Activated CD4-positive, alpha-beta memory T cell treated with anti-CD3 and anti-CD28 coated beads, Interleukin-2, amount 10 ng/mL, durations not matched to agents 7 days and 5 days (primary cell): ENCODE measurements around the gene GLI1. TPM values are rescaled to one million over a fixed set of nuclear protein-coding genes. Genes with fewer than 3 reads are reported as not detected.
"Not testable (repeated sequence)": the region's sequence is repeated elsewhere in the genome, so short reads cannot be mapped to it uniquely, and the experiment has no call there.

Experiments
- CTCF ChIA-PET: fragments of 350-600 bp; sonication (Branson Sonifier 250); formaldehyde crosslinking; loops from one replicate; lab custom pipeline; 2021; ENCODE audit warnings: antibody characterized with exemption, inconsistent platforms; lab: Charles Lee
- POLR2A ChIA-PET: fragments of 350-600 bp; sonication (Branson Sonifier 250); formaldehyde crosslinking; loops from one replicate; lab custom pipeline; 2021; ENCODE audit warnings: antibody characterized with exemption; lab: Charles Lee
- DNase-seq: peaks from one replicate; pipeline ENCODE4 v3.0.0-alpha.2; 2020
- H3K27ac Mint-ChIP-seq: one replicate; pipeline ENCODE4 v1.8.0; 2021; ENCODE audit warnings: mild to moderate bottlenecking, mixed read lengths
- H3K27me3 Mint-ChIP-seq: one replicate; pipeline ENCODE4 v1.8.0; 2021; ENCODE audit warnings: mixed read lengths
- H3K36me3 Mint-ChIP-seq: one replicate; pipeline ENCODE4 v1.8.0; 2021; ENCODE audit warnings: low read depth, mixed read lengths
- H3K4me1 Mint-ChIP-seq: one replicate; pipeline ENCODE4 v1.8.0; 2021; ENCODE audit warnings: mixed read lengths
- H3K4me3 Mint-ChIP-seq: one replicate; pipeline ENCODE4 v1.8.0; 2021; ENCODE audit warnings: mild to moderate bottlenecking, mixed read lengths
- H3K9me3 Mint-ChIP-seq: one replicate; pipeline ENCODE4 v1.8.0; 2021; ENCODE audit warnings: mixed read lengths
- total RNA-seq, 2 experiments: library from RNA; stranded (reverse); gene quantifications; one replicate each; pipeline ENCODE4 v1.2.3, GENCODE V29; 2021

The GLI1 gene
- total RNA-seq, 2 experiments from 2014 or later = 0.30 to 0.48 TPM

DNA sequence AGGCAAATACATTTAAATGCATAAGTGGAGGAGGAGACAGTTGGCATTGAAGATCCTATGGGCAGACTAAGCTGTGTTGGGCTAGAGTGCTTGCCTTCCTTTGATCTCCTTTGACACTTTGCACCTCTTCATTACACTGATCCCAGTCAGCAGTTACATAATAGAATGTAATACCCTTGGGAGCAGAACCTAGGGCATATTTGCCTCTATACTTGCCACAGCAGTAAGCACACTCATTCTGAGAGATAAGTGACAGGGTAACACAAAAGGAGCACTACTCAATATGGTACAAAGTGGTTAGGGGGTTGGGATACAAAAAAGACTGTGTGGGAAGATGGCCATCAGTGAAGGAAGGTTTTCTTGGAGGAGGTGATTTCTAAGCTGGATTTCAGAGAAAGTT is 37.2 kb downstream of the GLI1 start:
- Mint-ChIP-seq H3K4me3 (no peak overlapping the region), H3K36me3 (peaks cover 73% of the 10 kb centered on the region), H3K27me3 (no peaks in the 10 kb centered on the region), H3K9me3 (no peaks in the 10 kb centered on the region), H3K4me1 (peaks cover 7% of the 10 kb centered on the region), H3K27ac (no peak overlapping the region)
- POLR2A ChIA-PET = interaction anchor here (1.0 to 1.4 kb wide), 3 partner anchors 20 to 50 kb away, joined by 4 to 7 read pairs (median 5); partner anchors contain the start of genes DCTN2 and DDIT3
- DNase-seq = no peak
- CTCF ChIA-PET = interaction anchor here (0.7 to 1.0 kb wide), 2 partner anchors 20 to 38 kb away, joined by 3 read pairs; no protein-coding TSS in a partner anchor

GRCh38 chr12:57497223-57498131 is 37.9 kb downstream of the GLI1 start:
- H3K27ac Mint-ChIP-seq = no peak overlapping the region
- ChIA-PET CTCF (interaction anchor here (0.7 to 1.0 kb wide), 2 partner anchors 21 to 39 kb away, joined by 3 read pairs; no protein-coding TSS in a partner anchor), POLR2A (interaction anchor here (1.0 to 1.4 kb wide), 3 partner anchors 21 to 49 kb away, joined by 4 to 7 read pairs (median 5); partner anchors contain the start of genes DCTN2 and DDIT3)
- no peak overlapping the region for H3K4me3 Mint-ChIP-seq
- H3K9me3 Mint-ChIP-seq = no peaks in the 10 kb centered on the region
- H3K27me3 Mint-ChIP-seq = no peaks in the 10 kb centered on the region
- H3K36me3 Mint-ChIP-seq = peaks cover 73% of the 10 kb centered on the region
- no peak for DNase-seq
- H3K4me1 Mint-ChIP-seq = peaks cover 7% of the 10 kb centered on the region

- peaks cover 71% of the 10 kb centered on the region for H3K36me3 Mint-ChIP-seq
- no peaks in the 10 kb centered on the region for H3K9me3 Mint-ChIP-seq
- no peaks in the 10 kb centered on the region for H3K27me3 Mint-ChIP-seq
- H3K4me3 Mint-ChIP-seq = no peak overlapping the region
- no peak overlapping the region for H3K27ac Mint-ChIP-seq
- H3K4me1 Mint-ChIP-seq = peaks cover 5% of the 10 kb centered on the region
- ChIA-PET POLR2A (no interaction called here), CTCF (no interaction called here)
- DNase-seq = no peak
Observed at GRCh38 chr12:57498132-57498502, 38.5 kb downstream of the GLI1 start.

DNA sequence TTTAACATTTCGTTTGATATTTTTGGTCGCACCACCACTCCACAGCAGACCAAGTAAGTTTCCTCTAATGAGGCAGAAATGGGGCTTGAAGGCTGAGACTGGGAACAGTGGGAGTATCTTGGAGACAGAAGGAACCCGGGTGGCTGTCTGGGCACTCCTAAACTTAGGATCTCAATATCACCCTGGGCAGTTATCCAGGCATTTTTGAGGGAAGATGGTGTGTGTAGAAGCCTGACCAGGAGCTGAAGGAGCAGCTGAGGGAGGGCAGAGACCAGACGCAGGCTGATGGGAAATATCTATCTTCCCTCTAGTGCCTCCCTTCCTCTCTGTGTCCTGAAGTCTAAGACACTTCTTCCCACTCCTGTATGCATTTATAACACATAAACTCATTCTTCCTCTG is 39.0 kb downstream of the GLI1 start:
- H3K4me1 Mint-ChIP-seq = peaks cover 5% of the 10 kb centered on the region
- no peaks in the 10 kb centered on the region for H3K9me3 Mint-ChIP-seq
- peaks cover 76% of the 10 kb centered on the region for H3K36me3 Mint-ChIP-seq
- ChIA-PET POLR2A (interaction anchor here (0.9 kb wide), 1 partner anchor 11 kb away, joined by 4 read pairs; the partner anchor contains the start of gene MARS1), CTCF (no interaction called here)
- DNase-seq = no peak
- H3K27me3 Mint-ChIP-seq = no peaks in the 10 kb centered on the region
- H3K27ac Mint-ChIP-seq = no peak overlapping the region
- no peak overlapping the region for H3K4me3 Mint-ChIP-seq

- ChIA-PET POLR2A (interaction anchor here (1.5 kb wide), 1 partner anchor 15 kb away, joined by 4 read pairs; no protein-coding TSS in a partner anchor), CTCF (interaction anchor here (1.2 kb wide), 1 partner anchor 16 kb away, joined by 3 read pairs; no protein-coding TSS in a partner anchor)
- Mint-ChIP-seq H3K27ac (no peak overlapping the region), H3K27me3 (no peaks in the 10 kb centered on the region), H3K9me3 (no peaks in the 10 kb centered on the region), H3K4me3 (no peak overlapping the region), H3K36me3 (peaks cover 86% of the 10 kb centered on the region), H3K4me1 (peaks cover 5% of the 10 kb centered on the region)
- DNase-seq = no peak
Observed at GRCh38 chr12:57500213-57500612, 40.6 kb downstream of the GLI1 start.

DNA sequence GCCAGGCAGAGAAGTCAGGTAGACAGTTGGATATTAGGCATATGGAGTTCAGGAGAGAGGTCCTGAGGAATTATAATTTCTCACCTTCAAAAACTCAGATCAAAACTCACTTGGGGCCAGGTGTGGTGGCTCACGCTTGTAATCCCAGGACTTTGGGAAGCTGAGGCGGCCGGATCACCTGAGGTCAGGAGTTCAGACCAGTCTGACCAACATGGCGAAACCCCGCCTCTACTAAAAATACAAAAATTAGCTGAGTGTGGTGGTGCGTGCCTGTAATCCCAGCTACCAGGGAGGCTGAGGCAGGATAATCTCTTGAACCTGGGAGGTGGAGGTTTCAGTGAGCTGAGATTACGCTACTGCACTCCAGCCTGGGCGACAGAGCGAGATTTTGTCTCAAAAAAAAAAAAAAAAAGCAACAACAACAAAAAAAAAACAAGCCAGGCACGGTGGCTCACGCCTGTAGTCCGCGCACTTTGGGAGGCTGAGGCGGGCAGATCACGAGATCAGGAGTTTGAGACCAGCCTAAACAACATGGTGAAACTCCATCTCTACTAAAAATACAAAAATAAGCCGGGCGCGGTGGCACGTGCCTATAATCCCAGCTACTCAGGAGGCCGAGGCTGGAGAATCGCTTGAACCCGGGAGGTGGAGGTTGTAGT is 42.9 kb downstream of the GLI1 start:
- H3K4me3 Mint-ChIP-seq, H3K4me1 Mint-ChIP-seq, DNase-seq, H3K27me3 Mint-ChIP-seq, H3K9me3 Mint-ChIP-seq, H3K27ac Mint-ChIP-seq: not testable (repeated sequence)
- ChIA-PET CTCF (interaction anchor here (1.1 to 1.7 kb wide), 2 partner anchors 26 to 277 kb away, joined by 4 to 5 read pairs; no protein-coding TSS in a partner anchor), POLR2A (interaction anchor here (1.6 to 3.1 kb wide), 2 partner anchors 16 to 18 kb away, joined by 3 to 10 read pairs; partner anchors contain the start of gene DDIT3)
- H3K36me3 Mint-ChIP-seq = peaks cover 79% of the 10 kb centered on the region

GRCh38 chr12:57506541-57506940 is 47.0 kb downstream of the GLI1 start:
- H3K4me3 Mint-ChIP-seq, H3K4me1 Mint-ChIP-seq, H3K27ac Mint-ChIP-seq, H3K9me3 Mint-ChIP-seq, H3K27me3 Mint-ChIP-seq, DNase-seq: not testable (repeated sequence)
- H3K36me3 Mint-ChIP-seq = peaks cover 59% of the 10 kb centered on the region
- ChIA-PET CTCF (interaction anchor here (1.6 kb wide), 1 partner anchor 41 kb away, joined by 3 read pairs; the partner anchor contains the start of gene DCTN2), POLR2A (interaction anchor here (1.0 kb wide), 1 partner anchor 19 kb away, joined by 3 read pairs; the partner anchor contains the start of gene MARS1)

DNA sequence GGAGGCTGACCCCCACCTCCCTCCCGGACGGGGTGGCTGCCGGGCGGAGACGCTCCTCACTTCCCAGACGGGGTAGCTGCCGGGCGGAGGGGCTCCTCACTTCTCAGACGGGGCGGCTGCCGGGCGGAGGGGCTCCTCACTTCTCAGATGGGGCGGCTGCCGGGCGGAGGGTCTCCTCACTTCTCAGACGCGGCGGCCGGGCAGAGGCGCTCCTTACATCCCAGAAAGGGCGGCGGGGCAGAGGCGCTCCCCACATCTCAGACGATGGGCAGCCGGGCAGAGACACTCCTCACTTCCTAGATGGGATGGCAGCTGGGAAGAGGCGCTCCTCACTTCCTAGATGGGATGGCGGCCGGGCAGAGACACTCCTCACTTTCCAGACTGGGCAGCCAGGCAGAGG is 48.2 kb downstream of the GLI1 start:
- H3K27ac Mint-ChIP-seq, DNase-seq, H3K9me3 Mint-ChIP-seq, H3K4me3 Mint-ChIP-seq, CTCF ChIA-PET, POLR2A ChIA-PET, H3K4me1 Mint-ChIP-seq, H3K27me3 Mint-ChIP-seq: not testable (repeated sequence)
- peaks cover 63% of the 10 kb centered on the region for H3K36me3 Mint-ChIP-seq

DNA sequence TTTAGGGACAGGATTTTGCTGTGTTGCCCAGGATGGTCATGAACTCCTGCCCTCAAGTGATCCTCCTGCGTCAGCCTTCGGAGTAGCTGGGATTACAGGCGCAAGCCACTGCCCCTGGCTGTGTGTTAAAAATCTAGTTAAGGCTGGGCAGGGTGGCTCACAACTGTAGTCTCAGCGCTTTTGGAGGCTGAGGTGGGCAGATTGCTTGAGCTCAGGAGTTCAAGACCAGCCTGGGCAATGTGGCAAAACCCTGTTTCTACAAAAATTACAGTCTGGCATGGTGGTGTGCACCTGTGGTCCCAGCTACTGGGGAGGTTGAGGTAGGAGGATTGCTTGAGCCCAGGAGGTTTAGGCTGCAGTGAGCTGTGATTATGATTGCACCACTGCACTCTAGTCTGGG is 51.6 kb downstream of the GLI1 start:
- ChIA-PET CTCF (no interaction called here), POLR2A (interaction anchor here (0.8 to 1.6 kb wide), 2 partner anchors 9 to 13 kb away, joined by 3 to 5 read pairs; partner anchors contain the start of gene DDIT3)
- peaks cover 57% of the 10 kb centered on the region for H3K36me3 Mint-ChIP-seq

DNA sequence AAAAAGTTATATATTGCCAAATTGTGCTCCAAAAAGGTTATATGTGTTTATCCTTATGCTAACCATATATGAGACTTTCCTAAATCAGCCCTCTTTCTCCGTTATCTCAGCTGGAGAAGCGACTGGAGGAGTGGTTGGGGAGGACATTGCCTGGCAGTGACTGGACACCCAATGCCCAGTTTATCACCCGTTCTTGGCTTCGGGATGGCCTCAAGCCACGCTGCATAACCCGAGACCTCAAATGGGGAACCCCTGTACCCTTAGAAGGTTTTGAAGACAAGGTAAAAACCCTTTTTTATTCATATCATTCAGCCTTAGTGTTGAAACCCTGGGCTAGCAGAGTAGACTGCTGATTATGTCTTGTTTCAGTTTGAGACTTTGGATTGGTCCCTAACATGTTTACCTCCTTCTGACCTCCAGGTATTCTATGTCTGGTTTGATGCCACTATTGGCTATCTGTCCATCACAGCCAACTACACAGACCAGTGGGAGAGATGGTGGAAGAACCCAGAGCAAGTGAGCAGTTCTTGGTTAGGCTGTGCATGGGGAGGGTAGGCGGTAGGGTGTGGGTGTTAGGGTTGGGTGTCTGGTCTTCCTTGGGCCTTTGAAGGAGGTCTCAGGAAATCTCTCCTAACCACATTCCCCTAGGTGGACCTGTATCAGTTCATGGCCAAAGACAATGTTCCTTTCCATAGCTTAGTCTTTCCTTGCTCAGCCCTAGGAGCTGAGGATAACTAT is 52.2 kb downstream of the GLI1 start:
- Mint-ChIP-seq H3K4me3 (no peak overlapping the region), H3K27me3 (no peaks in the 10 kb centered on the region), H3K4me1 (no peaks in the 10 kb centered on the region), H3K36me3 (peaks cover 59% of the 10 kb centered on the region), H3K9me3 (no peaks in the 10 kb centered on the region), H3K27ac (no peak overlapping the region)
- POLR2A ChIA-PET = interaction anchor here (1.6 kb wide), 1 partner anchor 9 kb away, joined by 5 read pairs; the partner anchor contains the start of gene DDIT3
- no peak for DNase-seq
- CTCF ChIA-PET = no interaction called here

More for the DNA sequence above, 51.6 kb downstream of the GLI1 start:
- H3K27me3 Mint-ChIP-seq = no peaks in the 10 kb centered on the region
- H3K9me3 Mint-ChIP-seq = no peaks in the 10 kb centered on the region
- H3K4me3 Mint-ChIP-seq = no peak overlapping the region
- no peak for DNase-seq
- H3K27ac Mint-ChIP-seq = no peak overlapping the region
- H3K4me1 Mint-ChIP-seq = no peaks in the 10 kb centered on the region

DNA sequence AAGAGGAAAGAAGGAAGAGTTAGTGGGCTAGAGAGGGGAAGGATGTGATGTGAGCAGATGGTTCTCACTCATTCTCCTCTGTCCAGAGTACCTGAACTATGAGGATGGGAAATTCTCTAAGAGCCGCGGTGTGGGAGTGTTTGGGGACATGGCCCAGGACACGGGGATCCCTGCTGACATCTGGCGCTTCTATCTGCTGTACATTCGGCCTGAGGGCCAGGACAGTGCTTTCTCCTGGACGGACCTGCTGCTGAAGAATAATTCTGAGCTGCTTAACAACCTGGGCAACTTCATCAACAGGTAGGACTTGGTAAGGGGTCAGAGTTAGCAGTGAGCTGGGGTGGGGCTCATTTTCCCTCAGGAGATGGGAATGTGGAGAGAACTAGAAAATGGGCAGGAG is 53.1 kb downstream of the GLI1 start:
- POLR2A ChIA-PET = interaction anchor here (0.8 to 1.6 kb wide), 2 partner anchors 8 kb away, joined by 3 to 5 read pairs; partner anchors contain the start of gene DDIT3
- no peaks in the 10 kb centered on the region for H3K27me3 Mint-ChIP-seq

GRCh38 chr12:57513266-57513665 is 53.7 kb downstream of the GLI1 start:
- H3K9me3 Mint-ChIP-seq = no peaks in the 10 kb centered on the region
- H3K4me3 Mint-ChIP-seq = no peak overlapping the region
- H3K27ac Mint-ChIP-seq = no peak overlapping the region
- no peak for DNase-seq
- CTCF ChIA-PET = interaction anchor here (1.3 kb wide), 1 partner anchor 55 kb away, joined by 3 read pairs; no protein-coding TSS in a partner anchor
- POLR2A ChIA-PET = interaction anchor here (0.8 kb wide), 1 partner anchor 9 kb away, joined by 3 read pairs; no protein-coding TSS in a partner anchor
- H3K36me3 Mint-ChIP-seq = peaks cover 72% of the 10 kb centered on the region
- H3K27me3 Mint-ChIP-seq = no peaks in the 10 kb centered on the region
- H3K4me1 Mint-ChIP-seq = peaks cover 12% of the 10 kb centered on the region

More for the DNA sequence above, 53.1 kb downstream of the GLI1 start:
- Mint-ChIP-seq H3K27ac (no peak overlapping the region), H3K9me3 (no peaks in the 10 kb centered on the region), H3K4me1 (peaks cover 8% of the 10 kb centered on the region), H3K4me3 (no peak overlapping the region), H3K36me3 (peaks cover 68% of the 10 kb centered on the region)
- no peak for DNase-seq
- CTCF ChIA-PET = interaction anchor here (1.3 kb wide), 1 partner anchor 54 kb away, joined by 3 read pairs; no protein-coding TSS in a partner anchor
